ENCODE results near the gene GSG1L. TPM values are rescaled to one million over a fixed set of nuclear protein-coding genes. Genes with fewer than 3 reads are reported as not detected.

GSG1L gene
- total and polyA plus RNA-seq, 12 donors: 0.68 to 14.6 (median 3.4) TPM; not detected in 5

GRCh38 chr16:27978876-27979275 lies 84.6 kb downstream of the GSG1L start:
- intact Hi-C loops (cut with DNase I): loop anchor here in 5 of 10 donors (10.0 kb wide), 2 partner anchors 86 to 344 kb away; partner anchors contain the start of gene GSG1L (in 4 of the 5)
- ATAC-seq (no peak), DNase-seq (no peak)
- Histone ChIP-seq H3K4me1 (peaks cover 0 to 12% (median 3%) of the 10 kb centered on the region in 9 donors), H3K27ac (no peak overlapping the region), H3K36me3 (no peaks in the 10 kb centered on the region), H3K4me3 (no peak overlapping the region), H3K9me3 (peaks cover 0 to 11% (median 0%) of the 10 kb centered on the region in 11 donors), H3K27me3 (peaks cover 0 to 5% (median 0%) of the 10 kb centered on the region in 7 donors)
- WGBS, 2 donors: 86 to 91% methylated on average over 4 of the region's 4 CpGs
- no peak for TF ChIP-seq CTCF (IDR thresholded peaks at IDR 0.05)

GRCh38 chr16:27977966-27978365 lies 85.5 kb downstream of the GSG1L start:
- WGBS, 2 donors: 42 to 48% methylated on average over 7 of the region's 7 CpGs
- intact Hi-C loops (cut with DNase I): loop anchor here in 6 of 10 donors (2.0 to 10.0 kb wide), 3 partner anchors 87 to 343 kb away; partner anchors contain the start of gene GSG1L (in 4 of the 6)
- H3K27ac ChIP-seq: peak overlapping the region in 3 of 10 donors; percentile 26 to 59 (median 48)

GRCh38 chr16:27976990-27977389 lies 86.5 kb downstream of the GSG1L start:
- WGBS, 2 donors: 81 to 82% methylated on average over 9 of the region's 9 CpGs
- H3K4me1 ChIP-seq: peaks cover 0 to 12% (median 3%) of the 10 kb centered on the region in 9 donors
- no peaks in the 10 kb centered on the region for H3K36me3 ChIP-seq
- DNase-seq (no peak), ATAC-seq (no peak)
- no peak overlapping the region for H3K27ac ChIP-seq
- intact Hi-C loops (cut with DNase I): loop anchor here in 6 of 10 donors (2.0 to 10.0 kb wide), 3 partner anchors 88 to 342 kb away; partner anchors contain the start of gene GSG1L (in 4 of the 6)
- no peaks in the 10 kb centered on the region for H3K9me3 ChIP-seq
- peaks cover 0 to 10% (median 0%) of the 10 kb centered on the region in 7 donors for H3K27me3 ChIP-seq
- no peak overlapping the region for H3K4me3 ChIP-seq
- no peak for TF ChIP-seq CTCF (IDR thresholded peaks at IDR 0.05)

More at GRCh38 chr16:27977966-27978365, 85.5 kb downstream of the GSG1L start:
- ATAC-seq (peak; percentile 50 to 91 (median 80)), DNase-seq (peak in 1 of 2 donors; percentile 57)
- no peak for TF ChIP-seq CTCF (IDR thresholded peaks at IDR 0.05)
- Histone ChIP-seq H3K27me3 (peaks cover 0 to 10% (median 0%) of the 10 kb centered on the region in 7 donors), H3K4me3 (no peak overlapping the region), H3K36me3 (no peaks in the 10 kb centered on the region), H3K9me3 (peaks cover 0 to 5% (median 0%) of the 10 kb centered on the region in 11 donors), H3K4me1 (peaks cover 0 to 12% (median 3%) of the 10 kb centered on the region in 9 donors)

- 81% methylated on average over 11 of the region's 11 CpGs for WGBS, 2 donors
- peaks cover 0 to 16% (median 0%) of the 10 kb centered on the region in 11 donors for H3K9me3 ChIP-seq
- DNase-seq (no peak), ATAC-seq (no peak)
- H3K4me1 ChIP-seq: peaks cover 0 to 8% (median 3%) of the 10 kb centered on the region in 9 donors
- H3K27me3 ChIP-seq: peaks cover 0 to 13% (median 0%) of the 10 kb centered on the region in 7 donors
- H3K27ac ChIP-seq: no peak overlapping the region
- no peaks in the 10 kb centered on the region for H3K36me3 ChIP-seq
- TF ChIP-seq CTCF (IDR thresholded peaks at IDR 0.05): no peak
- no peak overlapping the region for H3K4me3 ChIP-seq
- intact Hi-C loops (cut with DNase I): loop anchor here in 7 of 10 donors (5.0 to 10.0 kb wide), 4 partner anchors 90 to 340 kb away; partner anchors contain the start of gene GSG1L (in 4 of the 7)
Measured at GRCh38 chr16:27974896-27975540, 88.5 kb downstream of the GSG1L start.
